GM21360 (cell line): ENCODE measurements around the gene OSBPL10.

Experiments used
- ATAC-seq: cut with Tn5 transposase; IDR thresholded peaks from one replicate; pipeline ENCODE4 v1.9.1; 2021; ENCODE audit warnings: mild to moderate bottlenecking, moderate library complexity; ENCODE audit not compliant: unreplicated experiment

Gene OSBPL10

GRCh38 chr3:31779514-31779913 is 201.5 kb downstream of the OSBPL10 start:
- ATAC-seq: no peak

DNA sequence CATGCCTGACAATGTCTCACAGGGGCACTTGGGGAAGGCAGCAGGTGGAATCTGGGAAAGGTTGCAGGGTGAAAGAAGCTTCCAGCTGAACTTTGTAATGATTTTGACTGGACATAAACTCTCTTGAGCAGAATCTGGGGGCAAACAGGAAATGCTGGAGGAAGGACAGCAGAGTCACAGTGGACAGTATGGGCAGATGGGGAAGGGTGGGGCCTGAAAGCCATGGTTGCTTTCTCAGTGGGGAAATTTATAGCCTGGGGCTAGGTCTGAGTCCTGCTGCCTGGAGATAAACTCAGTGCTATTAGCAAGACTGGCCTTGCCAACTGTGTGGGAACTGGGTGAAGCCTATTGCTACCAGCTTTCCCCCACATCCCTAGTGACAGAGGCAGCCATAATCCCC is 203.2 kb downstream of the OSBPL10 start:
- ATAC-seq: no peak

DNA sequence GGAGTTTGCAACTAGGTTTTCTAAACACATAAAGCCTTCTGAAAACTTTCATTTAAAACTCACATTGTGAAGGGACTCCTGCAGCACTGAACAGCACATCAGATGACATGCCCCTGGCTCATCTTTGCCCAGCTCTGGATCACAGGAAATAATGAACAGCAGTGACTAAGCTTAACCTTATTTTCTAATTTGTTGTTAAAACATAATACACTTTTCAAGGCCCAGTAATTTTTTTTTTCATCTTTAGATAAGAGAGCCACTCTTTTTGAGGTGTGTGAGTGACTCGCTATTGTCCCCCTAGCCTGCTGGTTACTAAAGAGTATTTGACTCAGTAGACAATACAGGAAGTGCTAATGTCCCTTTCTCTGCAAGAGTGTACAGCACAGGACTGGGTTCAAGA is 204.0 kb downstream of the OSBPL10 start:
- ATAC-seq: no peak

- ATAC-seq: no peak
Measured at GRCh38 chr3:31776016-31776415, 205.0 kb downstream of the OSBPL10 start.

GRCh38 chr3:31775383-31775782 is 205.7 kb downstream of the OSBPL10 start:
- no peak for ATAC-seq

GRCh38 chr3:31772758-31773473 is 208.1 kb downstream of the OSBPL10 start:
- no peak for ATAC-seq

GRCh38 chr3:31772272-31772671 is 208.8 kb downstream of the OSBPL10 start:
- ATAC-seq: no peak

DNA sequence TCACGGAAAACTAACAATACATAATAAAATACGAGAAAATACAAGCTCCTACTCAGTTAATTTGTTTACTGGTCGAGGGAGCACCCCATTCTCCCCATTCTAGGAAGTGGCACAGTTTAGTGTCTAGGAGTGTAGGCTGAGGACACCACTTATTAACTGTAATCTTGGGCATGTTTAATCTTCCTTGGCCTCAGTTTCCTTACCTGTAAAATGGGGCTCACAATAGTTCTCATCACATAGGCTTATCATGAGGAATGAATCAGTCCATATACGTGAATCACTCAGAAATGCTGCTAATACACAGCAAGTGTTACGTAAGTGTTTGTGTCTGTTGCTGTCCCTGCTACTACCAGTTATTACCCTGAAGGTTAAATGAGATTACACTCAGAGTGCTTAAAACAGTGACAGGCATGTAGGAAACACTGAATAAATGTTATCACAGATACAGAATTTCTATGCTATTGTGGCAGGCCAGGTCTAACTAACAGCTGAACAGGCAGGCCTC is 210.2 kb downstream of the OSBPL10 start:
- ATAC-seq: no peak

- no peak for ATAC-seq
Measured at GRCh38 chr3:31768479-31769125, 212.5 kb downstream of the OSBPL10 start.

GRCh38 chr3:31767920-31768319 is 213.1 kb downstream of the OSBPL10 start:
- no peak for ATAC-seq

DNA sequence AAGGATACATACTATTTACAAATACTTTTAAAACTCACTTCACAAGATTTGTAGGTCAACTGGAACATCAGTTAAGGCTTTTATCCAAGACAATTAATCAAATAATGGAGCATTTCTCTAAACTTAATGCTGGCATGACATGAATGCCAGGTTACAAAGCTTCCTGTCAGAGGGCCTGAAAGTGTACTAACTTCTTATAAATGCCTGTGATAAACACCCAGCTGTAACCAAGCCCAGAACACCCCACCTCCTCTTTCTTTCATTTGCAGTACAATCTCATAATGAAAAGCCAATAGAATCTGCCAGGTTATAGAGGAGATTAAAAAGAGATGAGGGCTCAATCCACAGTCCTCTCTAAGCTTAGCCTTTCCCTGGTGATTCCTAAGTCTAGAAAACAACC is 214.4 kb downstream of the OSBPL10 start:
- ATAC-seq: no peak

- no peak for ATAC-seq
Measured at GRCh38 chr3:31765871-31766270, 215.2 kb downstream of the OSBPL10 start.

- no peak for ATAC-seq
Measured at GRCh38 chr3:31763731-31764130, 217.3 kb downstream of the OSBPL10 start.

DNA sequence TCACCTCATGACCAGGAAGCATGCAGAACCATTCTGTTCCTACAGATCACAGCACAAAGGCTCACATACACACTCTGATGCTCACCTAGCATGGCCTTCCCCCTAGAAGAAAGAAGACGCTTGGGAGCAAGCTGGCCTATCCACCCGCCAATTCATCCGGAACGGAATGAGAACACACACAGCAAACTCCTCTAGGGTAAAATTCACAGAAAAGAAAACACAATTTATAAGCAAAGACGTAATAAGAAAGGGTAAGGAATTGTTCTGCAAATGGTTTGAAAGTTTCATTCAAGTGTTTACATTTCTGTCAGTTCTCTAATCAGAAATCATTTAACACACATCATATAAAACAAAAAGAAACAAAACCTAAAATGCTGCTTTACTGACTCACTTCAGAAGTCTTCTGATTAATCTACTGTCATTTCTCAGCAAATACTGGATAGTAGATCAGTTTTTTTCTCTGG is 218.1 kb downstream of the OSBPL10 start:
- no peak for ATAC-seq

- no peak for ATAC-seq
Measured at GRCh38 chr3:31762097-31762764, 218.8 kb downstream of the OSBPL10 start.

GRCh38 chr3:31760654-31761053 is 220.4 kb downstream of the OSBPL10 start:
- no peak for ATAC-seq

DNA sequence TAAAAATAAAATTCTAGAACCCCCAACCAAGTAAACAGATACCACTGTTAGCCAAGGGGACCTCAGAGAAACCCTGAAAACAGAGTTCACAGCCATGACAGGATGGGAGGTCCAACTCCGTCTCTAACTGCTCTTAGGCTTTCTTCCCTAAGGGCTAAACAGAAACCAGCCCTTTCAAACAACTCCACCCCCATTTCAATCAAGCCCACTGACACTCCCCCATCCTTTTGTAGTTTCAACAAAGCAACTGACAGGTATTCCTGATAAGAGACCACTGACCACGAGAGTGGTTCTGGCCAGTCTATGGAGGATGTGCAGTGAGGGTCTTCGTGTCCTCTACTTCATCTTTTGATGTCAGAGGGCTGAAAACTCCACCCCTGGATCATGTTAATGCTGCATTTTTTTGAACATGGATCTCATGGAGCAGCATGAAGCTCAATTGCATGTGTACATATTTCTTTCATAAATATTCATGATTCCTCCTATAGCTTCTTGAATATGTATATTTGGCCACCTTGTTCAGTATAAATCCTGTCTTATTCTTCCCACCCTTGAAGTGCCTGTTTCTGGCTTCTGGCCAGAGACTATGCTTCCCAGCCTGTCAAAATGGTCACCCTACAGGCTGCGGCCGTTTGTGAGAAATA is 222.6 kb downstream of the OSBPL10 start:
- no peak for ATAC-seq

GRCh38 chr3:31755926-31756658 is 225.0 kb downstream of the OSBPL10 start:
- ATAC-seq: no peak

DNA sequence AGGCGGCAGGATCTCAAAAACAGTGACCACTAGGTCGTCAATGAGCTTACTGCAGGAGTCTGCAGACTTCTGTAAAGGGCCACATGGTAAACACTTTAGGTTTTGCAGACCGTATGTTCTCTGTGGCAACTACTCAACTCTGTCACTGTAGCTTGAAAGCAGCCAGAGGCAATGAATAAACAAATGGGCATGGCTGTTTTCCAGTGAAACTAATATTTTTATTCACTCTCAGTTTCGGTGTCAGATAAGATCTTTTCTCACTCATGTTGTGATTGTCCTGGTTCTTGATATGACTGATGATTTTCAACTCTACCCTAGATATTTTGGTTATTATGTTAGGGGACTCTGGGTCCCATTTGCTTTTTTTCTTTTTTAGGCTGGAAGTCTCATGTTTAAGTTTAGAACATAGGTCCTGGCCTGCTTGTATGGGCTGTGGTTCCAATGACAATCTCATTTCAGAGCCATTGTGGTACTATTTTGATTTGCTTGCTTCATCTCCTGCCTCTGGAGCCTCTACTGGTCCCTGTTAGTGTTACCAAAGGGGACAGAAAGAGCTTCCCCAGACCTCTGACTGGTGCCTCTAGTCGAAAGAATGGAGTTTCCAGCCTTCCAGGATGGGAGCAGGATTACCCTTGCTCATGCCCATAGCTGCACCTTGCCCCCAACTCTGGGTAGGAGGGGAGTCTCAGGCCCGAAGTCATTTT is 226.3 kb downstream of the OSBPL10 start:
- ATAC-seq: peak; percentile 91

- no peak for ATAC-seq
Measured at GRCh38 chr3:31753050-31753425, 228.0 kb downstream of the OSBPL10 start.
